Measurements from ENCODE around the gene MSI2.

GRCh38 chr17:57255776-57256681, at the start of gene MSI2:
- TF ChIP-seq POLR2AphosphoS5 (IDR thresholded peaks at IDR 0.05; ENCODE audit: insufficient read depth, low read depth, low read length), result no peak
- TF ChIP-seq CTCF (IDR thresholded peaks at IDR 0.05; ENCODE audit: extremely low read depth in 1 of 2, insufficient read depth in 1 of 2, low read depth in 1 of 2, low read length in 2 of 2), result no peak
- TF ChIP-seq POLR2A (IDR thresholded peaks at IDR 0.05; ENCODE audit: low read depth, low read length), result no peak

Measured in endothelial cell of umbilical vein (primary cell).